Colonic mucosa (tissue), 4 donors: ENCODE results near the gene DISP1. TPM values are rescaled to one million over a fixed set of nuclear protein-coding genes. Genes with fewer than 3 reads are reported as not detected.
A peak's percentile ranks its signal among the peaks of the same experiment; 100 is the strongest.

ENCODE experiments used
- DNase-seq: peaks from one replicate; pipeline ENCODE4 v3.0.0-alpha.2; 2020
- H3K27ac ChIP-seq: fragments of 200-600 bp; one replicate; pipeline ENCODE4 v1.8.0; 2021
- H3K27me3 ChIP-seq: fragments of 200-600 bp; one replicate; pipeline ENCODE4 v1.8.0; 2021
- H3K36me3 ChIP-seq: fragments of 200-600 bp; one replicate; pipeline ENCODE4 v1.8.0; 2021
- H3K4me1 ChIP-seq: fragments of 200-600 bp; one replicate; pipeline ENCODE4 v1.8.0; 2021; ENCODE audit warnings: mild to moderate bottlenecking
- H3K4me3 ChIP-seq: fragments of 200-600 bp; one replicate; pipeline ENCODE4 v1.8.0; 2021
- H3K9ac ChIP-seq, 2 donors: one replicate each; pipeline ENCODE4 v1.7.0; 2013; ENCODE audit warnings: control low read depth in 2 of 2, low read depth in 2 of 2, low read length in 2 of 2
- H3K9me3 ChIP-seq: fragments of 200-600 bp; one replicate; pipeline ENCODE4 v1.8.0; 2021
- CTCF ChIP-seq: fragments of 200-600 bp; IDR thresholded peaks from one replicate; pipeline ENCODE4 v1.8.0; 2022; ENCODE audit warnings: antibody characterized with exemption, mild to moderate bottlenecking
- intact Hi-C: fragments of 100-400 bp; cut with DNase I; formaldehyde crosslinking; loops from one replicate; pipeline ENCODE4 v1.14.1; 2022
- total RNA-seq, 2 donors: library from RNA; stranded (reverse); fragmentation: NEBNext Ultra II Directional in 1 of 2; extraction: Animal tissue kit (Norgen Biotek cat#: 25700) in 1 of 2; gene quantifications; one replicate each; pipeline ENCODE4 v1.2.1, GENCODE V29; 2021
- donor health status: healthy.
- donor health status: DM: no; HTN: no; CAD: no.
- donor health status: DM: no; HTN: no; CAD: no.

Gene DISP1
- 1 to 10 TPM; 2.5 to 2.9 TPM for total RNA-seq

GRCh38 chr1:222814536-222815439, at the start of gene DISP1:
Gene DISP1 (plus strand): TSS chr1:222815039. CDS start chr1:222942824, 127,785 bp downstream.
- peak; percentile 81 for DNase-seq
- intact Hi-C loops: no loop called here
- Histone ChIP-seq H3K9ac (peak within 1 kb of the TSS; percentile 82 to 92), H3K4me3 (peak within 1 kb of the TSS; percentile 73), H3K9me3 (no peaks in the 10 kb centered on the region), H3K27me3 (no peaks in the 10 kb centered on the region), H3K36me3 (no peaks in the 10 kb centered on the region), H3K4me1 (peaks cover 8% of the 10 kb centered on the region), H3K27ac (peak within 1 kb of the TSS; percentile 93)
- TF ChIP-seq CTCF: no peak

GRCh38 chr1:222767152-222767571, 47.7 kb upstream of the DISP1 start:
- TF ChIP-seq CTCF: no peak
- Histone ChIP-seq H3K4me3 (no peak overlapping the region), H3K36me3 (no peaks in the 10 kb centered on the region), H3K27me3 (no peaks in the 10 kb centered on the region), H3K4me1 (no peaks in the 10 kb centered on the region), H3K27ac (no peak overlapping the region), H3K9me3 (no peaks in the 10 kb centered on the region), H3K9ac (no peak overlapping the region)
- DNase-seq: no peak
- intact Hi-C loops: no loop called here

GRCh38 chr1:222768592-222768991, 46.2 kb upstream of the DISP1 start:
- TF ChIP-seq CTCF: no peak
- no peak overlapping the region for H3K9ac ChIP-seq
- intact Hi-C loops: no loop called here
- H3K4me1 ChIP-seq: no peaks in the 10 kb centered on the region
- H3K27ac ChIP-seq: no peak overlapping the region
- no peaks in the 10 kb centered on the region for H3K36me3 ChIP-seq
- no peak overlapping the region for H3K4me3 ChIP-seq
- no peaks in the 10 kb centered on the region for H3K27me3 ChIP-seq
- DNase-seq: no peak
- H3K9me3 ChIP-seq: no peaks in the 10 kb centered on the region

GRCh38 chr1:222769181-222769580, 45.7 kb upstream of the DISP1 start:
- DNase-seq: no peak
- no peaks in the 10 kb centered on the region for H3K4me1 ChIP-seq
- intact Hi-C loops: no loop called here
- no peaks in the 10 kb centered on the region for H3K9me3 ChIP-seq
- H3K27me3 ChIP-seq: no peaks in the 10 kb centered on the region
- H3K9ac ChIP-seq: no peak overlapping the region
- H3K36me3 ChIP-seq: no peaks in the 10 kb centered on the region
- no peak overlapping the region for H3K27ac ChIP-seq
- TF ChIP-seq CTCF: peak; percentile 11
- H3K4me3 ChIP-seq: no peak overlapping the region

GRCh38 chr1:222769971-222770620, 44.7 kb upstream of the DISP1 start:
- no peak for DNase-seq
- Histone ChIP-seq H3K9me3 (no peaks in the 10 kb centered on the region), H3K36me3 (no peaks in the 10 kb centered on the region), H3K27me3 (no peaks in the 10 kb centered on the region), H3K9ac (no peak overlapping the region), H3K27ac (no peak overlapping the region), H3K4me3 (no peak overlapping the region), H3K4me1 (no peaks in the 10 kb centered on the region)
- intact Hi-C loops: no loop called here
- TF ChIP-seq CTCF: no peak
